Aortic smooth muscle cell (primary cell): ENCODE measurements around the gene SRC. TPM values are rescaled to one million over a fixed set of nuclear protein-coding genes. Genes with fewer than 3 reads are reported as not detected.

Experiments
- total RNA-seq: library from RNA; depleted of rRNA; stranded (reverse); fragments of >200 nt; gene quantifications from 2 replicates; pipeline ENCODE4 v1.2.3, GENCODE V29; 2014

The SRC gene
- total RNA-seq, result 11.6 and 17.2 TPM in 2 replicates

GRCh38 chr20:37345339-37346235 lies at the start of gene SRC:
Gene SRC (plus strand): TSS chr20:37346140. CDS start chr20:37384154, 38,014 bp downstream.

Other genes with a start within 250 kb of the SRC start
- 296 and 297 TPM in 2 replicates for gene RPN2, start 166.8 kb upstream of the SRC start, total RNA-seq
- gene MROH8, start 166.6 kb upstream of the SRC start, total RNA-seq, result 1.6 and 2.0 TPM in 2 replicates
- gene GHRH, start 84.3 kb upstream of the SRC start, total RNA-seq, result not detected in 2 replicates
- 16.8 and 19.6 TPM in 2 replicates for gene MANBAL, start 56.5 kb upstream of the SRC start, total RNA-seq
- gene NNAT, start 175.1 kb downstream of the SRC start, total RNA-seq, result 0.06 TPM in 1 of 2 replicates, not detected in the other
- 39.8 and 40.7 TPM in 2 replicates for gene BLCAP, start 181.7 kb downstream of the SRC start, total RNA-seq